H9 (cell line): ENCODE measurements around the gene KCNN3. TPM values are rescaled to one million over a fixed set of nuclear protein-coding genes. Genes with fewer than 3 reads are reported as not detected.

ENCODE experiments used
- DNase-seq: peaks from one replicate; pipeline ENCODE4 v3.0.0-alpha.2; 2017
- H2AFZ ChIP-seq: one replicate; pipeline ENCODE4 v1.6.1; 2013; ENCODE audit warnings: mild to moderate bottlenecking, low read length, control low read depth, moderate library complexity
- H2AK5ac ChIP-seq: 2 replicates; pipeline ENCODE4 v1.6.1; 2013; ENCODE audit warnings: low read length, control low read depth, mixed read lengths; ENCODE audit not compliant: insufficient read length
- H2BK120ac ChIP-seq: one replicate; pipeline ENCODE4 v1.6.1; 2013; ENCODE audit warnings: low read depth, mild to moderate bottlenecking, low read length, control low read depth, inconsistent platforms; ENCODE audit not compliant: poor library complexity, severe bottlenecking
- H2BK12ac ChIP-seq: 2 replicates; pipeline ENCODE4 v1.6.1; 2013; ENCODE audit warnings: low read length, control low read depth, mixed read lengths, low read depth; ENCODE audit not compliant: insufficient read length
- H2BK15ac ChIP-seq: 2 replicates; pipeline ENCODE4 v1.6.1; 2013; ENCODE audit warnings: low read depth, low read length, control low read depth
- H2BK20ac ChIP-seq: one replicate; pipeline ENCODE4 v1.6.1; 2013; ENCODE audit warnings: low read depth, mild to moderate bottlenecking, low read length, control low read depth, inconsistent platforms; ENCODE audit not compliant: poor library complexity, severe bottlenecking
- H2BK5ac ChIP-seq: 2 replicates; pipeline ENCODE4 v1.6.1; 2013; ENCODE audit warnings: low read length, control low read depth, mixed read lengths; ENCODE audit not compliant: insufficient read length
- H3K14ac ChIP-seq: 2 replicates; pipeline ENCODE4 v1.6.1; 2013; ENCODE audit warnings: low read length, control low read depth; ENCODE audit not compliant: insufficient read depth
- H3K18ac ChIP-seq: 2 replicates; pipeline ENCODE4 v1.6.1; 2013; ENCODE audit warnings: low read depth, mild to moderate bottlenecking, mixed read lengths, low read length, control low read depth; ENCODE audit not compliant: insufficient read length
- H3K23ac ChIP-seq: 2 replicates; pipeline ENCODE4 v1.6.1; 2013; ENCODE audit warnings: low read length, control low read depth, mixed read lengths, low read depth; ENCODE audit not compliant: insufficient read length
- H3K23me2 ChIP-seq: 2 replicates; pipeline ENCODE4 v1.6.1; 2013; ENCODE audit warnings: low read depth, mild to moderate bottlenecking, mixed read lengths, low read length, control low read depth; ENCODE audit not compliant: insufficient read length, poor library complexity, severe bottlenecking
- H3K27ac ChIP-seq: 2 replicates; pipeline ENCODE4 v1.5.1; 2013; ENCODE audit warnings: low read length, control low read depth, mixed read lengths, low read depth; ENCODE audit not compliant: insufficient read length
- H3K27me3 ChIP-seq: 2 replicates; pipeline ENCODE4 v1.6.1; 2013; ENCODE audit warnings: low read length, control low read depth, inconsistent platforms; ENCODE audit not compliant: insufficient read depth
- H3K4ac ChIP-seq: 2 replicates; pipeline ENCODE4 v1.6.1; 2013; ENCODE audit warnings: low read depth, mild to moderate bottlenecking, control low read depth, inconsistent platforms, low read length, moderate library complexity
- H3K4me1 ChIP-seq: 2 replicates; pipeline ENCODE4 v1.6.1; 2013; ENCODE audit warnings: low read length, control low read depth, inconsistent platforms; ENCODE audit not compliant: insufficient read depth
- H3K4me2 ChIP-seq: 2 replicates; pipeline ENCODE4 v1.6.1; 2013; ENCODE audit warnings: low read length, control low read depth, mixed read lengths; ENCODE audit not compliant: insufficient read length, insufficient read depth
- H3K56ac ChIP-seq: 2 replicates; pipeline ENCODE4 v1.6.1; 2013; ENCODE audit warnings: low read depth, mild to moderate bottlenecking, mixed read lengths, low read length, control low read depth; ENCODE audit not compliant: insufficient read length
- H3K79me1 ChIP-seq: 2 replicates; pipeline ENCODE4 v1.6.1; 2013; ENCODE audit warnings: low read depth, mild to moderate bottlenecking, moderate library complexity, low read length, control low read depth, inconsistent platforms; ENCODE audit not compliant: insufficient read depth, poor library complexity, severe bottlenecking
- H3K79me2 ChIP-seq: 2 replicates; pipeline ENCODE4 v1.6.1; 2013; ENCODE audit warnings: low read length, control low read depth, inconsistent platforms; ENCODE audit not compliant: insufficient read depth
- H3K9ac ChIP-seq: 2 replicates; pipeline ENCODE4 v1.6.1; 2013; ENCODE audit warnings: low read length, control low read depth, mixed read lengths; ENCODE audit not compliant: insufficient read length; ENCODE audit errors: extremely low read depth
- H3K9me3 ChIP-seq: one replicate; pipeline ENCODE4 v1.6.1; 2013; ENCODE audit warnings: low read depth, low read length, inconsistent platforms; ENCODE audit not compliant: control insufficient read depth
- H3T11ph ChIP-seq: one replicate; pipeline ENCODE4 v1.6.1; 2013; ENCODE audit warnings: mild to moderate bottlenecking, low read length, control low read depth, inconsistent platforms
- H4K20me1 ChIP-seq: one replicate; pipeline ENCODE4 v1.6.1; 2013; ENCODE audit not compliant: control insufficient read depth, insufficient read length, insufficient read depth
- H4K5ac ChIP-seq: 2 replicates; pipeline ENCODE4 v1.6.1; 2013; ENCODE audit warnings: low read depth, mild to moderate bottlenecking, mixed read lengths, low read length, control low read depth; ENCODE audit not compliant: insufficient read length
- H4K8ac ChIP-seq: replicated peaks from 2 replicates; pipeline ENCODE4 v1.6.1; 2013; ENCODE audit warnings: low read length, control low read depth, mixed read lengths, low read depth; ENCODE audit not compliant: insufficient read length
- H4K91ac ChIP-seq: 2 replicates; pipeline ENCODE4 v1.6.1; 2013; ENCODE audit warnings: low read depth, mild to moderate bottlenecking, moderate library complexity, mixed read lengths, low read length, control low read depth; ENCODE audit not compliant: insufficient read length
- H3K27ac Mint-ChIP-seq, 3 experiments: 2 replicates in 2 of 3; 3 replicates in 1 of 3; pipeline ENCODE4 v1.8.0; 2020 to 2021; ENCODE audit warnings: mixed read lengths in 3 of 3, mild to moderate bottlenecking in 1 of 3, moderate library complexity in 1 of 3
- H3K27me3 Mint-ChIP-seq: 2 replicates; pipeline ENCODE4 v1.8.0; 2021; ENCODE audit warnings: low read depth, mild to moderate bottlenecking, moderate library complexity, mixed read lengths
- H3K36me3 Mint-ChIP-seq, 3 experiments: 2 replicates in 2 of 3; 3 replicates in 1 of 3; pipeline ENCODE4 v1.8.0; 2020 to 2021; ENCODE audit warnings: low read depth in 3 of 3, mixed read lengths in 3 of 3; ENCODE audit not compliant: insufficient read depth in 1 of 3
- H3K4me1 Mint-ChIP-seq, 2 experiments: 2 replicates each; pipeline ENCODE4 v1.8.0; 2020; ENCODE audit warnings: mixed read lengths in 2 of 2
- H3K4me3 Mint-ChIP-seq, 2 experiments: 2 replicates in 1 of 2; 3 replicates in 1 of 2; pipeline ENCODE4 v1.8.0; 2020 to 2021; ENCODE audit warnings: mild to moderate bottlenecking in 2 of 2, mixed read lengths in 2 of 2, moderate library complexity in 1 of 2
- H3K9me3 Mint-ChIP-seq, 2 experiments: 2 replicates in 1 of 2; 3 replicates in 1 of 2; pipeline ENCODE4 v1.8.0; 2020; ENCODE audit warnings: mild to moderate bottlenecking in 2 of 2, mixed read lengths in 2 of 2, moderate library complexity in 1 of 2
- CTCF ChIP-seq: fragments of 200-600 bp; sonication (generic); conservative IDR thresholded peaks from 3 replicates; pipeline ENCODE4 v1.8.0; 2021; ENCODE audit warnings: antibody characterized with exemption, mild to moderate bottlenecking
- WGBS: extraction: QIAGEN DNeasy Blood & Tissue Kit; methylation state at CpG from one replicate; pipeline ENCODE4 v1.1.7; 2013; ENCODE audit warnings: missing lambda C conversion rate, low lambda C conversion rate, mixed read lengths; ENCODE audit not compliant: insufficient read length; ENCODE audit errors: extremely low coverage; 5-methylcytosine and 5-hydroxymethylcytosine counted together
- total RNA-seq: library from RNA; stranded (reverse); gene quantifications from 2 replicates; pipeline ENCODE4 v1.2.1, GENCODE V29; 2021

KCNN3 gene
- total RNA-seq, 1 experiment from 2014 or later: 0.83 TPM

- Histone ChIP-seq H2BK12ac (no peak overlapping the region), H3K79me2 (no peaks in the 10 kb centered on the region), H4K5ac (no peak overlapping the region), H3K23me2 (no peaks in the 10 kb centered on the region), H3K9ac (no peak overlapping the region), H3K79me1 (no peaks in the 10 kb centered on the region), H4K20me1 (no peaks in the 10 kb centered on the region), H3K4me1 (no peaks in the 10 kb centered on the region), H2BK5ac (no peak overlapping the region), H3T11ph (no peak overlapping the region), H3K27ac (no peak overlapping the region), H3K14ac (no peak overlapping the region), H3K27me3 (no peaks in the 10 kb centered on the region), H2AK5ac (no peak overlapping the region), H4K8ac (no peak overlapping the region), H2AFZ (no peak overlapping the region), H4K91ac (no peak overlapping the region), H2BK15ac (no peak overlapping the region), H3K23ac (no peak overlapping the region), H3K9me3 (no peaks in the 10 kb centered on the region), H2BK20ac (no peak overlapping the region), H3K18ac (no peak overlapping the region), H3K4ac (no peak overlapping the region), H2BK120ac (no peak overlapping the region), H3K56ac (no peak overlapping the region), H3K4me2 (no peak overlapping the region)
- no peak for DNase-seq
- Mint-ChIP-seq H3K27ac (no peak overlapping the region), H3K4me1 (peaks cover 14 to 40% of the 10 kb centered on the region in 2 experiments), H3K4me3 (no peak overlapping the region), H3K9me3 (no peaks in the 10 kb centered on the region), H3K27me3 (no peaks in the 10 kb centered on the region; the same call in 1 of the 2 replicates), H3K36me3 (no peaks in the 10 kb centered on the region)
- TF ChIP-seq CTCF: no peak
- whole genome bisulfite sequencing: no CpG with 5 or more reads among the region's 6 CpGs
Measured at GRCh38 chr1:154835531-154836324, 34.4 kb downstream of the KCNN3 start.
